H1 (cell line): ENCODE results near the gene VWA7. TPM values are rescaled to one million over a fixed set of nuclear protein-coding genes. Genes with fewer than 3 reads are reported as not detected.

Experiments used
- CTCF ChIA-PET: fragments of 300-600 bp; sonication (Branson Sonifier 250); formaldehyde crosslinking; loops from one replicate; lab custom pipeline; 2021; ENCODE audit not compliant: partially characterized antibody; lab: Charles Lee
- POLR2A ChIA-PET: fragments of 300-600 bp; sonication (Branson Sonifier 250); formaldehyde crosslinking; loops from one replicate; lab custom pipeline; 2021; ENCODE audit warnings: inconsistent platforms; ENCODE audit not compliant: partially characterized antibody; lab: Charles Lee
- DNase-seq, 2 experiments: peaks; one replicate each; pipeline versions ENCODE4 v3.0.0 to v3.0.0-alpha.2; 2010 to 2022; ENCODE audit warnings: low spot score in 2 of 2, low read depth in 1 of 2, mixed read lengths in 1 of 2
- FAIRE-seq: peaks from 2 replicates; lab custom pipeline; 2011; peaks lifted over from hg19 to GRCh38; lab: Jason Lieb, UNC
- H2AFZ ChIP-seq: 2 replicates; pipeline ENCODE4 v1.8.1; 2012; ENCODE audit warnings: low read length, inconsistent platforms
- H2AK5ac ChIP-seq: 2 replicates; pipeline ENCODE4 v1.6.1; 2013; ENCODE audit warnings: low read depth, low read length
- H2BK120ac ChIP-seq: replicated peaks from 2 replicates; pipeline ENCODE3; 2013; ENCODE audit warnings: low read depth, low read length, inconsistent platforms
- H2BK12ac ChIP-seq: 2 replicates; pipeline ENCODE4 v1.6.1; 2013; ENCODE audit warnings: low read depth, low read length
- H2BK15ac ChIP-seq: 2 replicates; pipeline ENCODE4 v1.6.1; 2013; ENCODE audit warnings: low read length
- H2BK20ac ChIP-seq: 2 replicates; pipeline ENCODE4 v1.6.1; 2013; ENCODE audit warnings: low read length
- H2BK5ac ChIP-seq: 2 replicates; pipeline ENCODE4 v1.6.1; 2013; ENCODE audit warnings: low read depth, low read length
- H3K14ac ChIP-seq: 2 replicates; pipeline ENCODE4 v1.6.1; 2013; ENCODE audit warnings: inconsistent platforms; ENCODE audit not compliant: insufficient read length
- H3K18ac ChIP-seq: 2 replicates; pipeline ENCODE4 v1.6.1; 2013; ENCODE audit warnings: low read length; ENCODE audit errors: extremely low read depth
- H3K23ac ChIP-seq: 2 replicates; pipeline ENCODE4 v1.6.1; 2013; ENCODE audit warnings: inconsistent platforms; ENCODE audit not compliant: insufficient read length
- H3K23me2 ChIP-seq: 2 replicates; pipeline ENCODE4 v1.6.1; 2013; ENCODE audit warnings: low read depth, low read length
- H3K27ac ChIP-seq: 2 replicates; pipeline ENCODE4 v1.6.1; 2011; ENCODE audit warnings: low read depth, low read length, inconsistent platforms
- H3K27me3 ChIP-seq, 4 experiments: replicated peaks in 1 of 4; 1 replicate in 1 of 4; 2 replicates in 3 of 4; pipeline versions ENCODE4 v1.6.1 to v1.8.1; 2011 to 2013; ENCODE audit warnings: low read length in 3 of 4, mild to moderate bottlenecking in 3 of 4, inconsistent platforms in 2 of 4, mixed read lengths in 2 of 4, moderate library complexity in 1 of 4; ENCODE audit not compliant: control insufficient read depth in 3 of 4, insufficient read depth in 3 of 4; ENCODE audit errors: extremely low read depth in 1 of 4
- H3K36me3 ChIP-seq, 4 experiments: 2 replicates each; pipeline versions ENCODE4 v1.6.1 to v1.8.1; 2011 to 2013; ENCODE audit warnings: mild to moderate bottlenecking in 4 of 4, low read length in 3 of 4, moderate library complexity in 2 of 4, control low read depth in 1 of 4, inconsistent platforms in 1 of 4; ENCODE audit not compliant: insufficient read depth in 4 of 4, control insufficient read depth in 2 of 4
- H3K4ac ChIP-seq: replicated peaks from 2 replicates; pipeline ENCODE3; 2013; ENCODE audit warnings: low read length, low read depth, mixed read lengths, inconsistent platforms; ENCODE audit not compliant: insufficient read length
- H3K4me1 ChIP-seq, 4 experiments: replicated peaks in 1 of 4; 1 replicate in 1 of 4; 2 replicates in 3 of 4; pipeline versions ENCODE4 v1.6.1 to v1.8.1; 2011 to 2013; ENCODE audit warnings: low read length in 3 of 4, inconsistent platforms in 2 of 4, mixed read lengths in 1 of 4; ENCODE audit not compliant: insufficient read depth in 4 of 4, control insufficient read depth in 3 of 4
- H3K4me2 ChIP-seq, 2 experiments: 2 replicates each; pipeline versions ENCODE4 v1.6.1 to v1.8.1; 2011 to 2013; ENCODE audit warnings: low read depth in 2 of 2, low read length in 2 of 2, control low read depth in 1 of 2, inconsistent platforms in 1 of 2, mild to moderate bottlenecking in 1 of 2; ENCODE audit not compliant: insufficient read depth in 1 of 2
- H3K4me3 ChIP-seq, 4 experiments: fragments of 200-600, 300-600 bp in 1 of 4; sonication (generic), shearing (Covaris generic), sonication (Bioruptor Twin) in 1 of 4; 2 replicates each; pipeline versions ENCODE4 v1.5.1 to v1.8.1; 2011 to 2016; ENCODE audit warnings: low read length in 4 of 4, low read depth in 3 of 4, control low read depth in 2 of 4, inconsistent platforms in 2 of 4, mild to moderate bottlenecking in 2 of 4, mixed read lengths in 1 of 4, moderate library complexity in 1 of 4; ENCODE audit not compliant: insufficient read depth in 2 of 4; ENCODE audit errors: extremely low read depth in 1 of 4
- H3K56ac ChIP-seq: replicated peaks from 2 replicates; pipeline ENCODE3; 2013; ENCODE audit warnings: low read depth, mild to moderate bottlenecking, mixed read lengths, low read length, inconsistent platforms; ENCODE audit not compliant: insufficient read length
- H3K79me1 ChIP-seq: 2 replicates; pipeline ENCODE4 v1.6.1; 2013; ENCODE audit warnings: low read depth, low read length, control low read depth
- H3K79me2 ChIP-seq, 2 experiments: 2 replicates each; pipeline versions ENCODE4 v1.6.1 to v1.8.1; 2012 to 2013; ENCODE audit warnings: low read length in 2 of 2, mild to moderate bottlenecking in 2 of 2, inconsistent platforms in 1 of 2; ENCODE audit not compliant: insufficient read depth in 2 of 2, control insufficient read depth in 1 of 2
- H3K9ac ChIP-seq, 4 experiments: replicated peaks in 1 of 4; 1 replicate in 1 of 4; 2 replicates in 3 of 4; pipeline versions ENCODE4 v1.6.1 to v1.8.1; 2011 to 2013; ENCODE audit warnings: low read depth in 3 of 4, low read length in 3 of 4, control low read depth in 2 of 4, mild to moderate bottlenecking in 2 of 4, moderate library complexity in 2 of 4, inconsistent platforms in 1 of 4; ENCODE audit errors: extremely low read depth in 1 of 4
- H3K9me3 ChIP-seq, 2 experiments: 2 replicates each; pipeline versions ENCODE4 v1.6.1 to v1.8.1; 2012 to 2013; ENCODE audit warnings: mild to moderate bottlenecking in 2 of 2, moderate library complexity in 2 of 2, control low read depth in 1 of 2, inconsistent platforms in 1 of 2, low read depth in 1 of 2, low read length in 1 of 2, mixed read lengths in 1 of 2; ENCODE audit not compliant: insufficient read depth in 2 of 2
- H4K20me1 ChIP-seq, 2 experiments: replicated peaks in 1 of 2; 2 replicates each; pipeline versions ENCODE3 to v1.8.1; 2011 to 2013; ENCODE audit warnings: inconsistent platforms in 2 of 2, low read length in 2 of 2, mild to moderate bottlenecking in 1 of 2; ENCODE audit not compliant: insufficient read depth in 2 of 2, control insufficient read depth in 1 of 2
- H4K5ac ChIP-seq: 2 replicates; pipeline ENCODE4 v1.6.1; 2013; ENCODE audit warnings: low read length, low read depth, mixed read lengths, inconsistent platforms; ENCODE audit not compliant: insufficient read length
- H4K8ac ChIP-seq: 2 replicates; pipeline ENCODE4 v1.8.0; 2013; ENCODE audit warnings: mild to moderate bottlenecking, moderate library complexity, low read length, inconsistent platforms; ENCODE audit not compliant: insufficient read depth; ENCODE audit errors: extremely low read depth
- H4K91ac ChIP-seq: replicated peaks from 2 replicates; pipeline ENCODE3; 2013; ENCODE audit warnings: low read length, mixed read lengths, inconsistent platforms; ENCODE audit not compliant: insufficient read length
- CEBPB ChIP-seq: IDR thresholded peaks from 2 replicates; pipeline ENCODE4 v1.6.1; 2012; ENCODE audit warnings: low read depth, low read length
- FOSL1 ChIP-seq: IDR thresholded peaks from 2 replicates; pipeline ENCODE4 v1.6.1; 2011; ENCODE audit warnings: mild to moderate bottlenecking, low read depth, low read length, moderate library complexity; ENCODE audit not compliant: insufficient read depth
- SP1 ChIP-seq: IDR thresholded peaks from 2 replicates; pipeline ENCODE4 v1.6.1; 2011; ENCODE audit warnings: low read depth, low read length
- SUZ12 ChIP-seq: fragments of 200-600 bp; sonication (generic); IDR thresholded peaks from 2 replicates; pipeline ENCODE4 v1.6.1; 2012; ENCODE audit warnings: mild to moderate bottlenecking, inconsistent platforms, low read length, moderate library complexity, mixed read lengths
- ZNF274 ChIP-seq: IDR thresholded peaks from 2 replicates; pipeline ENCODE4 v1.7.0; 2012; ENCODE audit warnings: low read length, borderline replicate concordance; ENCODE audit errors: extremely low read depth
- WGBS, 2 experiments: shearing (Covaris generic) in 1 of 2; methylation state at CpG; one replicate each; pipeline versions ENCODE4 v1.1.6 to v1.1.7; 2013 to 2015; ENCODE audit warnings: low lambda C conversion rate in 2 of 2, mixed read lengths in 2 of 2, inconsistent platforms in 1 of 2, low coverage in 1 of 2, missing lambda C conversion rate in 1 of 2; ENCODE audit not compliant: insufficient replicate concordance in 2 of 2, insufficient coverage in 1 of 2, insufficient read length in 1 of 2; ENCODE audit errors: extremely low coverage in 1 of 2, missing lambda C conversion rate in 1 of 2; 5-methylcytosine and 5-hydroxymethylcytosine counted together
- polyA plus RNA-seq, 7 experiments: library from polyadenylated mRNA; depleted of rRNA in 3 of 7; stranded (reverse) in 5 of 7; unstranded in 2 of 7; fragments of >200 nt in 5 of 7; fragments of 200-250 nt in 2 of 7; gene quantifications; 1 replicate in 5 of 7; 2 replicates in 1 of 7; 4 replicates in 1 of 7; pipeline versions ENCODE4 v1.2.1 to v1.2.3, GENCODE V29; 2011 to 2013; ENCODE audit warnings: missing spikeins in 2 of 7, mixed read lengths in 2 of 7
- total RNA-seq: library from RNA; stranded (reverse); fragmentation: NEBNext Ultra II Directional; extraction: Animal tissue kit (Norgen Biotek cat#: 25700); gene quantifications from 2 replicates; pipeline ENCODE4 v1.2.1, GENCODE V29; 2021

The VWA7 gene
- total and polyA plus RNA-seq, 2 of the 8 experiments (the other 6 are each of a cell fraction or from before 2014, with no cell fraction given): 0.82 to 2.1 TPM

DNA sequence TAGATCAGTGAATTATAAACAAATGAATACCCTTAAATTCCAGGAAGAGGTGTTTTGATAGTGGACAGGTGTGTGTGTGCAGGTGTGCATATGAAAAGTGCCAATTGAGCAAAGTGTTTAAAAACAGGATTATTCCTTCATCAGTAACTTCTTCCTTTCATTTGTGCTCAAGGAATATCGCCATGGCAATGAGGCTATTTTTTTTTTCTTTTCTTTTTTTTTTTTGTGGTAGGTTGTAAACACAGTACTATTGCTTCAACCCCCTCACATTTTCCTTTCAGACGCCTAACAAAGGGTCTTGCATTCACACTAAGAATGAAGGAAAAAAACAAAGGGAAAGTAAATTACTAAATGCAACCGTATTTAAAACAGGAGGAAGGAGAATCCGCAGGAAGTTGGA lies 48.4 kb upstream of the VWA7 start:
- H2BK12ac ChIP-seq: no peak overlapping the region
- H2BK5ac ChIP-seq: peak overlapping the region; percentile 67; the same call in 1 of the 2 replicates
- no peak overlapping the region for H2BK15ac ChIP-seq
- CTCF ChIA-PET: interaction anchor here (0.9 to 2.6 kb wide), 6 partner anchors 20 to 87 kb away, joined by 3 to 12 read pairs (median 3); no protein-coding TSS in a partner anchor
- H3K23me2 ChIP-seq: peaks cover 17% of the 10 kb centered on the region
- H3K4me1 ChIP-seq: peaks cover 5 to 12% (median 9%) of the 10 kb centered on the region in 4 experiments; a peak in 6 of 7 replicates
- no peaks in the 10 kb centered on the region for H3K79me1 ChIP-seq
- H3K4ac ChIP-seq: peak overlapping the region; percentile 92
- H4K91ac ChIP-seq: peak overlapping the region; percentile 71
- peaks cover 0 to 3% of the 10 kb centered on the region in 2 experiments for H4K20me1 ChIP-seq
- POLR2A ChIA-PET: interaction anchor here (0.7 to 10.9 kb wide), 9 partner anchors 12 to 145 kb away, joined by 3 to 136 read pairs (median 6); partner anchors contain the start of genes DDAH2, EHMT2, HSPA1A and HSPA1L
- H3K27me3 ChIP-seq: no peaks in the 10 kb centered on the region; a peak in 1 of 7 replicates
- DNase-seq (no peak), FAIRE-seq (no peak)
- H3K18ac ChIP-seq: no peak overlapping the region
- no peak for TF ChIP-seq ZNF274
- TF ChIP-seq SP1: no peak
- no peak for TF ChIP-seq CEBPB
- no peak for TF ChIP-seq SUZ12
- TF ChIP-seq FOSL1: no peak
- no peaks in the 10 kb centered on the region for H3K9me3 ChIP-seq
- no peaks in the 10 kb centered on the region for H3K36me3 ChIP-seq
- peak overlapping the region; percentile 66 for H3K27ac ChIP-seq
- no peak overlapping the region for H3K23ac ChIP-seq
- H3K79me2 ChIP-seq: peaks cover 0 to 10% of the 10 kb centered on the region in 2 experiments; a peak in 2 of 4 replicates
- H3K4me3 ChIP-seq: peak overlapping the region in 1 of 4 experiments; percentile 28; a peak in 3 of 8 replicates
- H2AFZ ChIP-seq: no peak overlapping the region
- 36% methylated on average over 4 of the region's 4 CpGs; no CpG with 5 or more reads in 1 of the 2 experiments for WGBS, 2 experiments
- no peak overlapping the region for H3K56ac ChIP-seq
- peak overlapping the region; percentile 71 for H4K5ac ChIP-seq
- no peak overlapping the region for H3K14ac ChIP-seq
- H2BK20ac ChIP-seq: no peak overlapping the region
- H2AK5ac ChIP-seq: no peak overlapping the region
- H3K9ac ChIP-seq: no peak overlapping the region
- H4K8ac ChIP-seq: no peak overlapping the region
- peak overlapping the region; percentile 82 for H2BK120ac ChIP-seq
- peak overlapping the region; percentile 29 to 50; a peak in 3 of 4 replicates for H3K4me2 ChIP-seq
